NCI-H1092 treated with DMSO at 0.1 percent for 48 hours (cell line): Measurements from ENCODE around the gene MYCBP.
"Not testable (repeated sequence)": the region's sequence is repeated elsewhere in the genome, so short reads cannot be mapped to it uniquely, and the experiment has no call there.

Experiments used
- DNase-seq: peaks from one replicate; lab custom pipeline; 2025; lab: John Stamatoyannopoulos, UW

Gene MYCBP

GRCh38 chr1:38873027-38873969, at the start of gene MYCBP:
Gene MYCBP (minus strand): TSS chr1:38873348. CDS start chr1:38873305, 43 bp downstream.
- peak; percentile 97 for DNase-seq

GRCh38 chr1:38919130-38919529, 46.0 kb upstream of the MYCBP start:
- DNase-seq = no peak

- no peak for DNase-seq
These were observed 45.4 kb upstream of the MYCBP start for GRCh38 chr1:38918568-38918967.

GRCh38 chr1:38917772-38918171, 44.6 kb upstream of the MYCBP start:
- no peak for DNase-seq

GRCh38 chr1:38917337-38917736, 44.2 kb upstream of the MYCBP start:
- DNase-seq = no peak

GRCh38 chr1:38915352-38915948, 42.3 kb upstream of the MYCBP start:
- DNase-seq = no peak

GRCh38 chr1:38914908-38915307, 41.8 kb upstream of the MYCBP start:
- not testable (repeated sequence) for DNase-seq

- no peak for DNase-seq
These were observed 35.7 kb upstream of the MYCBP start for GRCh38 chr1:38908821-38909220.

GRCh38 chr1:38905985-38906384, 32.8 kb upstream of the MYCBP start:
- DNase-seq = no peak

GRCh38 chr1:38899560-38899959, 26.4 kb upstream of the MYCBP start:
- no peak for DNase-seq

- no peak for DNase-seq
These were observed 25.6 kb upstream of the MYCBP start for GRCh38 chr1:38898653-38899230.

- no peak for DNase-seq
These were observed 23.0 kb upstream of the MYCBP start for GRCh38 chr1:38896169-38896568.

GRCh38 chr1:38892976-38893375, 19.8 kb upstream of the MYCBP start:
- DNase-seq = no peak

- DNase-seq = no peak
These were observed 18.6 kb upstream of the MYCBP start for GRCh38 chr1:38891753-38892152.

- no peak for DNase-seq
These were observed 16.4 kb upstream of the MYCBP start for GRCh38 chr1:38889589-38889988.

GRCh38 chr1:38888423-38889333, 15.5 kb upstream of the MYCBP start:
- DNase-seq = no peak

- DNase-seq = no peak
These were observed 11.9 kb upstream of the MYCBP start for GRCh38 chr1:38885092-38885491.

GRCh38 chr1:38881487-38881886, 8.3 kb upstream of the MYCBP start, which contains the start of gene GJA9:
Gene GJA9 (minus strand): TSS chr1:38881587. CDS start chr1:38876098, 5,489 bp downstream.
- DNase-seq = no peak

GRCh38 chr1:38875811-38876210, 2.7 kb upstream of the MYCBP start:
- no peak for DNase-seq

- DNase-seq = no peak
These were observed 634 bp downstream of the MYCBP start for GRCh38 chr1:38872401-38873026.

- no peak for DNase-seq
These were observed 2.2 kb downstream of the MYCBP start for GRCh38 chr1:38870996-38871395.
